DLD1 (cell line): ENCODE results near the gene SLC66A1.

Experiments used
- in situ Hi-C: cut with HindIII; loops from 2 replicates; pipeline ENCODE4 v1.10.0; 2017; ENCODE audit warnings: low sequenced_read_pairs

Gene SLC66A1

DNA sequence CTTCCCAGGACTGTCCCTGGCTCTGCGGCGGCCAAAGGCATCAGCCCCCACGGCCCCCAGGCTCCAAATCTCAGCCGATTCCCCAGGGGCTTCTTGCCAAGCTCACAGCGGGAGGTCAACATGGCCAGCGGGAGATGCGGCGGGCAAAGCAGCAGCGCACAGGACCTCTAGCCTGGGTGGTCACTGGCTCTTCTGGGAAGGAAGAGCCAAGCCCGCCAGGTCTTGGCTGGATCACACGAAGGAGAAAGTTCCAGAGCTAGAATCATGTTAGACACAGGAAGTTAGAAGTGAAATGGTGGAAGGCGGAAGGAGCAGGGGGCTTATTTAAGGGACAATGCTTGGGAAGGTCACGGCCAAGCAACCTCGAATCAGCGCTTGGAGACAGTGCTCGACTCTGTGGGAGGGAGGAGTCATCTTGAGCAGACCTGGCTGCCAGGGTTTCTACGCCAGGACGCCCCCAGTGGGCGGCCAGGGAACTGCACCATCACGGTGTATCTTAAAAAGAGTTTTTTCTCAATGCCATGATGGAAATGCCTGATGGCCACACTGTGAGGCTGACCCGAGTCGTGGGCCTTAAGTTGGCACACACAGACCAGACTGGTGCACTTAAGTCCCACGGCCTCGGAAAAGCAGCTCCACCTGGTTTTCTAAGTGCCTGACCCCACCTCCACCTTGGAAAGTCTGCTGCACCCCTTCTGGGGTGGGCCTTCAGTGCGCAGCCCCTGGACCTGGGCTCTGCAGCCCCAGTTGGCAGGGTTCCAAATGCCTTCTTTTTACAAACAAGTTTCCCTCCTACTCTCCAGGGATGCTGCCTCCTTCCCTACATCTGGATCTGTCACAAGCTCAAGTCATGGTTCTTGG is 29.3 kb downstream of the SLC66A1 start:
- in situ Hi-C loops = loop anchor here (25.0 kb wide), 1 partner anchor 296 kb away; the partner anchor contains the start of gene NBL1

DNA sequence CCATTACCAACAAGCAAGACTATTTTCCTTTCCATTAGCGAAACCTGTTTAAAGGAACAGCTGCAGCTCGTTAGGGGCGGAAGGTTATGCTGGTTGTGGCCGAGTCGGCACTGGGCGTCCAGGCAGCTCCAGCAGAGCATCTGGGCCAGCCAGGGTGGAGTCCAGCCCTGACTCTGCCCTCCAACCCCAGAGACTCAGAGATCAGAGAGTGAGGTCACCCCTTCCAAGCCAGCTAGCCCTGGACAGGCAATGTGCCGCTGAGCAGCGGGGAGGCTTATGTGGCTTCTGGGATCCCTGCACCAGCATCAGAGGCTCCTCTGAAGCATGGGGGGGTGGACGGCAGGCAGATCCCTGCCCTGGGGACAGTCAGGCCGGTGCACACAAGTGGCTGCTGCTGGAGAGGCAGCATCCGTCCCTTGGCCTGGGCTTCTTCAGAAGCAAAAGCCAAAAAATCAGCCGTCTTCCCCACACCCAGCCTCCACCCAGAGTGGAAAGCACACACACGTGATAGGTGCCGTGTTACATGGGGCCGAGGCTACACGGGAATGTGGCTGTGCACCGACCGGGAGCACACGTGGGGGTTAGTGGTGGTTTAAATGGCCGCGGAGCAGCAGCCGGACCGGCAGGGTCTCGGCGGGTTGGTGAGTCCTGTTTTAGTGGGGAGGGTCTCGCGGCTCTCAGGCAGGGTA is 30.1 kb downstream of the SLC66A1 start:
- in situ Hi-C loops = loop anchor here (25.0 kb wide), 1 partner anchor 295 kb away; the partner anchor contains the start of gene NBL1

DNA sequence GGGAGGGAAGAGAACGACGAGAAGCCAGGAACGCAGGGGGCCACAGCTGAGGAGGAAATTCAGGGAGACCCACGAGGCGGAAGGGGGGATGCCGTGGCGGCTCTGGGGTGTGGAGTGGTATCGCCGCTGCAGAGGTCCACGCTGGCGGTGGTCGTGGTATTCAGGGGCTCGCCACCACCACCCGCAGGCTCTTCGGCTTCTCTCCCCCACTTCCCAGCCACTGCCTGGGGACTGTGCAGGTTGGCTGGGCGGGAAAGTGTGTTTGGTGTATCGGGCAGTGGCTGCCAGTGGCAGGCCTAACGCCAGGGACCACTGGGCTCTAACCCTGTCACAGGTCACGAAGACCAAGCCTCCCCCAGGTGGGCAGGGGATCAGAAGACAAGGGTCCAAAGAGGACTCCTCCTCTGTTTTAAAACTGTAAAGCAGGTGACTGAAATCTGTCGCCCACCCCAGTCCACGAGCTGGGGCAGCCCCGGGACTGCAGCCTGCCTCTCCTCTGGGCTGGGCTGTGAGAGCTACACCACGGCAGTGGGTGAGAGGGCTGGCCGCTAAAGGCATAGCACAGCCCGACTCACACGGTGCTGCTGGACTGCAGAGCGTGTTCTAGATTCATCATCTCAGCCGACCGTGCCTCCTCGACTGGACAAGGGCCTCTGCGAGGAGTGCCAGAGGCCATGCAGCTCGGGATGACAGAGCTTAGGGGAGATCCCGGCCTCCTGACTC is 30.9 kb downstream of the SLC66A1 start:
- in situ Hi-C loops = loop anchor here (25.0 kb wide), 1 partner anchor 294 kb away; the partner anchor contains the start of gene NBL1

DNA sequence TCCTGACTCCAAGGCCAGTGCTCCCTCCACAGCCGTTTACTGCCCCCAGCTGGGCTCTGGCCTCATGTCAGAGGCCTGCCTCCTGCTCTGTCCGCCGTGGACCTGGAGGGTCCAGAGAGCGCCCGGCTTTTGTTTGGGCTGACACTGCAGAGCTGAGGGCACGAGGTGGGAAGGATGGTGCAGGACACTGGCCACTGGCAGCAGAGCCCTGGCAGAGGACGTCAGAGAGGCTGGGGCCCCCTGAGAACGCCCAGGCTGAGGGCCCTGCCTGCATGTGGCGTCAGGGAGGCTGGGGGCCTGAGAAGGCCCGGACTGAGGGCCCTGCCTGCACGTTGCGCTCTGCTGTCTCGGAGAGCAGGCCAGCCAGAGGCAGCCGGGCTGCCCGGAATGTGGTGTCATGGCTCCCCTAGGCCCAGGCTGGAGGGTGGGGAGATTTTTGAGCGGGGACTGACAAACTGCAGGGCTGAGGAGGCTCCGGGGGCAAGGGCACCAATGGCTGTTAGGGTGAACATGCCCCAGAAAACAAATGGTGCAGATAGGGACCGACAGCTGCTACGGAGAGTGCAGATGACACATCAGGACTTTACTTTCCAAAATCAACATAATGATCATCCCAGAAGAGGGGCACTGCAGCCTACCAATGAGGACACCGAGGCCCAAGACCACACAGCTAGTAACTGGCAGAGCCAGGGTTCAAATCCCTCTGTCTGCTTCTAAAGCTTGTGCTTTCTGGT is 31.7 kb downstream of the SLC66A1 start:
- in situ Hi-C loops = loop anchor here (25.0 kb wide), 1 partner anchor 294 kb away; the partner anchor contains the start of gene NBL1

DNA sequence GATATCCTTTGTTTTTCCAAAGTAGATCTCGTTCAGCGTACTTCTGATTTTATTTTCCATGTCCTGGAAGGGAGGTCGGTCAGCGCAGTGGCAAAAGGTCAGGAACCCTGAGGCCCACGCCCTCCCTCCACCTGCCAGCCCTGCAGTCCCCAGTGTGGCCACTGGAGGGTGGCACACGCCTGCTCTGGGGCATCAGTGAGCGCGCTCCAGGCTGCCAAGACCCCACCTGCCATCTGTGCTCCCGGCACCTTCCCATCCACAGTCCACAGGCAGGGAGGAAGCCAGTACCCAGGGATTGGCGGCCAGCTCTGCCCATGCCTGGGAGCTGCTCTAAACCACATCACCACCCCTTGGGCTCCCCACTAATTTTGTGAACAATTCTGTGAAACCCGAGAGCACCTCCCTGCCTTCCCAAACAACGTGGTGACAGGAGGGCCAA is 32.3 kb downstream of the SLC66A1 start:
- in situ Hi-C loops = loop anchor here (25.0 kb wide), 1 partner anchor 293 kb away; the partner anchor contains the start of gene NBL1

DNA sequence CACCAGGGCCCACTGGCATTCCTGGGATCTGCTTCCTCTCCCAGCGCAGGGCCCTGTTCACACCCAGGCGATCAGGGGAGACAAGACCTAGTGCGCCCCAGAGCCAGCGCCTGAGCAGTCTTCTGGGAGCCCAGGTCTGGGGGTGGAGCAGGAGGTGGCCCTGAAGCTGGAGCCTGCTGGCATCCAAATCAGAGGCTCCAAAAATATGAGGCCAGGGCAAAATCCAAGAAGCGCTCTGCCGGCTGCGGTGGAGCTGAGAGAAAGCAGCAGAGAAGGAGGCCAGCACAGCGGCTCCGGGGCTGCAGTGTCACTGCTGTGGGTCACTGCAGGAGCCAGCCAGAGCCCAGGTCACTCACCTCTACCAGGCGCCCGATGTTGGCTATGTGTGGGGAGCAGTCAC is 32.7 kb downstream of the SLC66A1 start:
- in situ Hi-C loops = loop anchor here (25.0 kb wide), 1 partner anchor 292 kb away; the partner anchor contains the start of gene NBL1

DNA sequence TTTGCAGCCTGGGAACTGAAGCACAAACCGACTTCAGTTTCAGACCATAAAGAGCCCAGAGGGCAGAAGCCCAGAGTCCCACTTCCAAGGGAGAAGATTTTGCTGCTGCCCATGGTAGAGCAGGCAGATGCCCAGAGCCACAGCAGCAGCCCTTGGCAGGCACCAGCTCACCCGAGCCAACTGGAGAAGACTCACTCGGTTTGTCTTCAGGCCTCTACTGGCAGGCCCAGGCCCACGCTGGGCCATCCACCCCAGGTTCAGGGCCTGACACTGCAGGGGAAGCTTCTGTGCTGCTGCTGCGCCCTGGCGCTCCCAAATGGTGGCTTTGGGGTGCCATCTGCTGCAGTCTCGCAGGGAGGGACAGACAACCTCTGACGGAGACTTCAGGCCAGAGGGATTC is 33.3 kb downstream of the SLC66A1 start:
- in situ Hi-C loops = loop anchor here (25.0 kb wide), 1 partner anchor 292 kb away; the partner anchor contains the start of gene NBL1

DNA sequence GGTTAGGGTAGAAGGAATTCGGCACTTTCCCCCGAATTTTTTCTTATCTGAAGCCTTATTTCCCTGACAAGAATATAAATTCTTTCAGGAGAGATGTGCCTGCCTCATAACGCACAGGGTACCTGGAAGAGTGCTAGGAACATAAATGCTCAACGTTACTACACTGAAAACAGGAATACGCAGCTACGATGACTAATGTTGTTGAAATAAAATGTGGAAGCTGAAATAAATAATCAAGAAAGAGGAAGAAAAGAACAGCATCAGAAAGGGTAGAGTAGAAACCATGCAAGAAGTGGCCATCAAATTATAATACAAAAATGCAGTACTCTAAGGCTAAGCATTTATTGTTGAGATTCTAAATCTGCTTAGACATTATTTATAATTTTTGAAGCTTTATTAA is 33.9 kb downstream of the SLC66A1 start:
- in situ Hi-C loops = loop anchor here (25.0 kb wide), 1 partner anchor 291 kb away; the partner anchor contains the start of gene NBL1

DNA sequence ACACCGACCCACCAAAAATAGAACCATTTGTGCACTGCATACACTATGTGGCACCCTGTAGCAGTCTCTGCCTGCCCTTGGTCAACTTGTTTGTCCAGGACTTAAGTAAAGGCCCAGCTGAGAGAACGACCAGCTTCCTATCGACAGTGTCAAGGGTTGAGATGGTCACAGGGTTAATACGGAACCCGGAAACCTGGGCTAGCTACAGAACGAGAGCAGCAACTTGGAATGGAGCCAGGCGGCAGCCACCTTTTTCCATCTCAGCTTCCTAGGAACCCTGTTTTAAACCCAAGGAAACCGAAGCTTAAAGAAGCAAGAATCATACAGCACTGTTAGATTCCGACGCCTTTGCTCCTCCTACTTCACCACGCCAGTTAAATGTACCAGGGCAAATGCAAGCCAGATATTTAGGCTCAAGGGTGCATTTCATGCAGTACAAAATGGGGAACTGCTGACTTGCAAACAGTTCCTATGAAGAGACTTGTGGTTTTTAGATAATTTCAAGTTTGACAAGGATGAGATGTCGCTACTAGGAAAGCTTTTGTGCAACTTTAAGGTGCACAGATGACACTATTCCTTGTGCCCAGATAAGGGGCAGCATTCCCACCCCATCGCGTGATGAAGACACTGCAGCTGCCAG is 35.5 kb downstream of the SLC66A1 start:
- in situ Hi-C loops = loop anchor here (25.0 kb wide), 1 partner anchor 290 kb away; the partner anchor contains the start of gene NBL1

DNA sequence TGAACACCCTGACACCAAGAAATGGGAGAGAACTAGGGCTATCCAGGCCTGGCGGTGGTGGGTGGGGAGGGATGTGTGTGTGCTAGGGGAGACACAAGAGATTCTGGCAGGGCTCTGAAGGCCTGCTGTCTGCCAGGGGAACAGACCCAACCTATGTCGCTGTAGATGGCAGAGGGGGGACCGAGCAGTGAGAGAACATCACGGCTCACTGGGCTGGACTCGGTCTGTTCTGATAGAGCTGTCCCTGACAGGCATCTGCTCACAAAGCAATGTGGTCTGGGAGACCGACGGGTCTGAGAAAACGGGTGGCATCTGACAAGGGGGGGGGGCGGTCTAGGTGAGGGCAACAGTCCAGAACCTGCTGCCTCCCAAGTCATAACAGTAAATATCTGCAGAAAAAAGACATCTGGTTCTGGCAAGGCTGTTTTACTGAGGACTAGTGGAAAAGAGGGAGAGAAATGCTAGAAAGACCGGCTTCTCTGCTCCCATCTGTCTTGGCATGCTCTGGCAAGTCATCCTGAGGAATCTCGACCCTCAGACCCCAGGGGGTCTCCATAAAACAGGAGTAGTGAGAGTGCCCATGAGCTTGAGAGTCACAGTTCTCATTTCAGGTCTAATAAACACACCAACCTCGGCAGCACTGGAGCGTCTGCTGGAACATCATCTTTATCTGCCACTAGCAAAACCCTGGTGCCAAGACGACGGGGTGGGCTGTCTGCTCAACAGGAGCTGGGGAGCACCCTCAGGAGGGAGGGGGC is 36.5 kb downstream of the SLC66A1 start:
- in situ Hi-C loops = loop anchor here (25.0 kb wide), 1 partner anchor 289 kb away; the partner anchor contains the start of gene NBL1

DNA sequence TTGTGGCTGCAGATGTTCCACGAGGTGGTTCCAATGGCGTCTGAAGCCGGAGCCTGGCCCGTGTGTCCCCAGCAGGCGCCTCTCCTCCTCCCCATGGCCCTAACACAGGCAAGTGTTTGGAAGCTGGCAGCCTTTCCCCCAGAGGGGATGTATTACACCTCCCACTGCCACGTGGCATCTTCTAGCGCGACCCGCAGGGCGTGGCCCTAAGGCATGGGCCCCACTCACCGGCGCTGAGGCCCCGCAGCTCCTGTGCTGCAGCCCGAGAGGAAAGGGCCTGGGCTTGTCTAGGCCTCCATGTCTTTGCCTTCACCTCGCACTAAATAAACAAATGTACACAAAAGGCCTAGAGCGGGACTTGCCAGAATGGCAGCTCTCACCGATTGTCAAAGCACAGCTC is 37.9 kb downstream of the SLC66A1 start:
- in situ Hi-C loops = loop anchor here (25.0 kb wide), 1 partner anchor 287 kb away; the partner anchor contains the start of gene NBL1

DNA sequence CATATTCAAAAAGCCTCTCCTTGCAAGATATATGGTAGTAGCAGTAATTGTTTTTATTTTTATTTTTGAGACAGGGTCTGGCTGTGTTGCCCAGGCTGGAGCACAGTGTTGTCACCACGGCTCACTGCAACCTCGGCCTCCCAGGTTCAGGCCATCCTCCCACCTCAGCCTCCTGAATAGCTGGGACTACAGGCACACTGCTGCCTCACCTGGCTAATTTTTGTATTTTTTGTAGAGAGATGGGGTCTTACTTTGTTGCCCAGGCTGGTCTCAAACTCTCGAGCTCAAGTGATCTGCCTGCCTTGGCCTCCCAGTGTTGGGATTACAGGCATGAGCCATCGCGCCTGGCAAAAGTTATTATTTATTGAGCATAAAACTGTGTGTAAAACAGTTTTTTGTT is 38.4 kb downstream of the SLC66A1 start:
- in situ Hi-C loops = no loop called here

DNA sequence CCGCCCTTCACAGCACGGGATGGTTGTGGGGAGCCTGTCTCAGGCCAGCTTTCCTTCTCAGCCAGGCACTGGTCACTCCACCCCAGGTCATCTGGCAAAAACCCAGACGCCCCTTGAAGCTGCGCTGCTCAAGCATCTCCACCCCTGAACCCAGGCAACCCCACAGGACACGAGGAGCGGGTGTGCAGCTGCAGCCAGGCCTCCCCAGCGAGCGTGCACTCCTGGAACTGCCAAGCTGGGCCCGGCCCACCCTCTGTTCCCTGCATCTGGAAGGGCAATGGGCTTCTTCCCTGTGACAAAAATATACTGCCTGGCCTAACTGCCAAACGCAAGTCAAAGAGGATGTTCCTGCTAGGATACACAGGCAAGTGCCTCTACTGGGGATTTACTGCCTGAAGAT is 39.7 kb downstream of the SLC66A1 start:
- in situ Hi-C loops = no loop called here

DNA sequence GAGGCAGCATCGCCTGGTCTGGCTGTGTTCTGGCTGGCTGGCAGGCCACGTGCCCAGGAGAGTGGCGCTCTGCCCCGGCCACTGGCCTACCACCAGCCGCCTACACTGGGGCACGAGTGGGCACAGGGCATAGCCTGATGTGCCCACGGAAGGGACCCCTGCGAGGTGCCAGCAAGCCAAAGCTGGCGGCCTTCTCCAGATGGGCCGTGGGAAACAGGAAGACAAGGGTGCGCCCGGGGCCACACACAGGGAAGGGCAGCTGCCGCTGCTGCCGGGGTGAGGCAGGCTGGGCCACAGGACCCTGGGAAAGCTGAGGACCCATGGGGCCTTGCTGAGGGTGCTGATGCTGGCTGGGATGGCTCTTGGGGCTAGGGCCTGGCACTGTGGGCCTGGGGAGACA is 40.7 kb downstream of the SLC66A1 start:
- in situ Hi-C loops = no loop called here

DNA sequence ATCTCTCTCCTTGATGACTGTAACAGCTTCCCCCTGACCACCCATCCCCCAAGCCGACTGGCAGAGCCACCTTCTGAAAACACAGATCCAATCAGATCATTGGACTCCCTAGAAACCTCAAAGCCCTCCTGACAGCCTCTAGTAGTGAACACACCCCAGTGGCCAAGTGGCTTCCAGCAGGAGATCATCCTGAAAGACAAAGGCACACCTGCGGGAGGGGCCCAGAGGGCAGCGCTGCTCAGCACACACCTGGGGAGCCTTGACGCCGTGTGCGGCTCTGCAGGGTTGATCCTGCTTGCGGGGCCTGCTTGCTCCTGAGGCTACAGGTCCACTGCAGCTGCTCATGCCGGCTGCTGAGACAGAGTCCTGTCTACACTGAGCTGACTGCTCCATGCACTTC is 41.5 kb downstream of the SLC66A1 start:
- in situ Hi-C loops = no loop called here

DNA sequence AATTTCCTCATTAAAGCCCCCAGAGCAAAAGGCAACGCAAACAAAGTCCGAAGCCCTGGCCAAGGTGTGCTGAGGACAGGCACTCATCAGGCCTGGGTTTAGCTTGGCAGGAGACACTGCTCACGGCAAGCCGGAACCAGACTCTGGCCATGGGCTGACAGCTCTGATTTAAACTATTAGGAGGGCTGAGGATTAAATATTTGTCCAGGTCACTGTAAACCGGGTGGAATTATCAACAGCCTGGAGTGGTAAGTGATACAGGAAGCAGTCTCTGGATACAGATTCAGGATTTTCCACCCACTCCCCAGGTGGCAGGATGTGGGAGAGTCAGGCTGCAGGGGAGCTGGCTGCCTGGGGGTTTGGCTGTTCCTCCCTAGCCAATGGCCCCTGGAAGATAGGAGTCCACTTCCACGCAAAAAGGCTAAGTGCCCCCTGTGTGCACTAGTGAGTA is 42.4 kb downstream of the SLC66A1 start:
- in situ Hi-C loops = no loop called here

DNA sequence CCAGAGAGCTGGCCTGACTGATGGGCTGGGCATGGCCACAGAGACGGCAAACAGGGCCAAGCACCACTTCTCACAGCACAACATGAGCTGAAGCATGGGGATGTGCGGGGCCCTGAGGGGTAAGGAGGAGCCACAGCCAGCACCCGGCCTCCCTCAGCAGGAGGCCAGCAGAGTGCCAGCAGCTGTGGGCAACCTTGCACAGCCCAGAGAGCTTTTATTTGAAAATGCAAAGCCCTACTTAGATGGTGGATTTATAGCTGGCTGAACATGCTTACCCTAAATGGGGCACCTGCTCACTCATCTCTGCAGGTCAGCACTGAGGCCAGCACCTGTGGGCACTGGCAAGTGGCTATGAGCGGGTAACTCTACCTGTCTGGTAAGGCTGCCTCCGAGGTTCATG is 44.1 kb downstream of the SLC66A1 start:
- in situ Hi-C loops = no loop called here

DNA sequence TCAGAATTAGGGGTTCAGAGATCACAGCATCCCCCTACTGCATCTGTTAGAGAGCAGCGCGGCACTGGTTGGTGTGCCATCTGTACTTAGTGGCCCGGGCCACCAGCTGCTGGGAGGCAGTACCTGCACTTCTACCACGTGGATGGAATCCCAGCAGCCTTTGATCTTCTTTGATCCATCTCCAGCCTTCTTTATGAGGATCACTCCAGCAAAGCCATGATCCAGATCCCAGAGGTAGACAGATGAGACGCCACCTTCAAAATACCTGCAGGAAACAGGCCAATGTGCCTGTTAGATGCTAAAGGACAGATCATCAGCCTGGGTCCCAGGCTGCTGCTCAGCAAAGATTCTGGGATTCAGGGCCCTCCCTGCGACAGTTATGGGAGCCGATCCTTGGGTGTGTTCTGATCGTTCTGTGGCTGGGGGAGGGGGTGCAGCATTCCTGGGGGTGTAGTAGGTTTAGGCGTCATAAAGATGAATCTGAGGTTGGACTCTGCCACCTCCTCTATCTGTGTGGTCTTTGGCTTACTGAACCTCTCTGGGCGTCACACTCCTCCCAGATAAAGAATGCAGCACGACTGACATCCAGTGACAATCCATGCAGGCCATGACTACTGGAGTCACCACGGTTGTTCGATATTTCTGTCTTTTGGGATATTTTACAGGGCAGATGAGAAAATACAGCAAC is 45.3 kb downstream of the SLC66A1 start:
- in situ Hi-C loops = no loop called here
